H7 (cell line): ENCODE results near the gene KIAA0753. TPM values are rescaled to one million over a fixed set of nuclear protein-coding genes. Genes with fewer than 3 reads are reported as not detected.
"Not testable (repeated sequence)": the region's sequence is repeated elsewhere in the genome, so short reads cannot be mapped to it uniquely, and the experiment has no call there.

Source experiments
- DNase-seq: peaks from one replicate; pipeline ENCODE4 v3.0.0; 2012
- H3K27me3 ChIP-seq: 2 replicates; pipeline ENCODE4 v1.6.0; 2011; ENCODE audit warnings: mild to moderate bottlenecking, low read length; ENCODE audit not compliant: control insufficient read depth, insufficient read depth
- H3K36me3 ChIP-seq: replicated peaks from 2 replicates; pipeline ENCODE4 v1.5.1; 2011; ENCODE audit warnings: low read length; ENCODE audit not compliant: control insufficient read depth, insufficient read depth
- H3K4me3 ChIP-seq: 2 replicates; pipeline ENCODE4 v1.5.1; 2011; ENCODE audit warnings: low read depth, mild to moderate bottlenecking, control low read depth, low read length, moderate library complexity; ENCODE audit not compliant: insufficient read depth
- total RNA-seq: library from RNA; depleted of rRNA; stranded (reverse); fragments of >200 nt; shearing (Covaris generic); gene quantifications from 2 replicates; pipeline ENCODE4 v1.2.3, GENCODE V29; 2014

KIAA0753 gene
- total RNA-seq, 1 experiment from 2014 or later: 13.9 TPM

DNA sequence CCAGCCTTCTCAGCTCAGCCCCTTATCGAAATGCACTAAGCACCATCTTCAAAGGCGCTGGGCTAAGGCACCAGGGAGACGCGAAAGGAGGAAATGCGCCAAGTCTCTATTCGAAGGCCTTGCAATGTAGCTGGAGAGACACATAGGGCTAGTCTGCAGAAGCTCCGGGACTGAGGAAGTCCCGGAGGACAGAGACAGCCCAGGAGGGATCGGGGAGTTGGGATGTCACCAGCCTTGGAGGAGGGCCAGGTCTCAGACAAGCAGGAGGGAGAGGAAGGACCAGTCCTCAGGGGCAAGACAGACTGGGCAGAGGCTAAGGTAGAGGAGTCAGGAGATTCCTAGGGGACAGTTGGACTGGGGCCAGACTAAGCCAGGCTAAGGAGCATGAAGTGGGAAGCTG lies 19.6 kb upstream of the KIAA0753 start:
- H3K27me3 ChIP-seq: peaks cover 31% of the 10 kb centered on the region
- H3K36me3 ChIP-seq: no peaks in the 10 kb centered on the region
- DNase-seq: no peak
- no peak overlapping the region for H3K4me3 ChIP-seq

DNA sequence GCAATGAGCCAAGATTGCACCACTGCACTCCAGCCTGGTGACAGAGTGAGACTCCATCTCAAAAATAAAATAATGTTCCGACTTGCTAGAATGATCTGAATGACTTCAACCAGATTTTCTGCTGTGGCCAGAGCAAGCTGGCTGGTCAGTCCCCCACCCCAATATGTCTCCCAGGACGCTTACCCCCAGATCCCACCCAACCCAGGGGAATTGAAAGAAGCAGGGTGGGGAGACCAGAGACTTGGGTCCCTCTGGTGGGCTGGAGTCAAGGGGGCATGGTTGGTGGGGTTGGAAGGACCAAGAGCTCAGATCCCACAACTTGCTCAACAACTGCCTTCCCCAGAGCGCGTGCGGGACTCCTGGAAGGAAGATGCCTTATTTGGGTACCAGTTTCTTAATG lies 17.9 kb upstream of the KIAA0753 start:
- H3K36me3 ChIP-seq, H3K4me3 ChIP-seq, DNase-seq: not testable (repeated sequence)
- H3K27me3 ChIP-seq: peaks cover 48% of the 10 kb centered on the region

DNA sequence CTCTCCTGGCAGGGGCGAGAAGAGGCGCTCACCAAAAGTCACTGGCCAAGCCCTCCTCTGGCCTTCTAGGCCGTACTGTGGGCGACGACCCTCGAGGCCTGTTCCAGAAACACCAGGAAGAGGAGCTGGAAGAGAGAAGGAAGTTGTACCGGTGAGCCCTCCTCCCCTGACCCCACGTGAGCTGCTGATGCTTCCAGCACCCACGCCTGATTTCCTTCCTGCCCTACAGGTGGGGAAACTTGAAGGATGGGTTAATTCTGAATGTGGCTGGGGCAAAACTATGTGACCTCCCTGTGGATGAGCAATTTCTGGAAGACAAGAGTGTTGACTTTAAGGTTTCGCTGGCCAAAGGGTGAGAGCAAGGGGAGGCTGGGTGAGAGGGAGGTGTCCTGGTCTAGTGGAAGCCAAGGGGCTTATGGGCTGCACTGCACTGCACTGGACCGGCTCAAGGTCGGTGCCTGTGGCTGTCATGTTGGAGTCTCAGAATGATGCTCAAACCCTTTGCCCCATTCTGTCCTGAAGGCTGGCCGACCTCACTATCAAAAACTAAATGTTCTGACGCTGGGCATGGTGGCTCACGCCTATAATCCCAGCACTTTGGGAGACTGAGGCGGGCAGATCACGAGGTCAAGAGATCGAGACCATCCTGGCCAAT lies 17.2 kb upstream of the KIAA0753 start:
- Histone ChIP-seq H3K27me3 (peaks cover 53% of the 10 kb centered on the region), H3K4me3 (peak overlapping the region; percentile 46), H3K36me3 (no peaks in the 10 kb centered on the region)
- DNase-seq: no peak

DNA sequence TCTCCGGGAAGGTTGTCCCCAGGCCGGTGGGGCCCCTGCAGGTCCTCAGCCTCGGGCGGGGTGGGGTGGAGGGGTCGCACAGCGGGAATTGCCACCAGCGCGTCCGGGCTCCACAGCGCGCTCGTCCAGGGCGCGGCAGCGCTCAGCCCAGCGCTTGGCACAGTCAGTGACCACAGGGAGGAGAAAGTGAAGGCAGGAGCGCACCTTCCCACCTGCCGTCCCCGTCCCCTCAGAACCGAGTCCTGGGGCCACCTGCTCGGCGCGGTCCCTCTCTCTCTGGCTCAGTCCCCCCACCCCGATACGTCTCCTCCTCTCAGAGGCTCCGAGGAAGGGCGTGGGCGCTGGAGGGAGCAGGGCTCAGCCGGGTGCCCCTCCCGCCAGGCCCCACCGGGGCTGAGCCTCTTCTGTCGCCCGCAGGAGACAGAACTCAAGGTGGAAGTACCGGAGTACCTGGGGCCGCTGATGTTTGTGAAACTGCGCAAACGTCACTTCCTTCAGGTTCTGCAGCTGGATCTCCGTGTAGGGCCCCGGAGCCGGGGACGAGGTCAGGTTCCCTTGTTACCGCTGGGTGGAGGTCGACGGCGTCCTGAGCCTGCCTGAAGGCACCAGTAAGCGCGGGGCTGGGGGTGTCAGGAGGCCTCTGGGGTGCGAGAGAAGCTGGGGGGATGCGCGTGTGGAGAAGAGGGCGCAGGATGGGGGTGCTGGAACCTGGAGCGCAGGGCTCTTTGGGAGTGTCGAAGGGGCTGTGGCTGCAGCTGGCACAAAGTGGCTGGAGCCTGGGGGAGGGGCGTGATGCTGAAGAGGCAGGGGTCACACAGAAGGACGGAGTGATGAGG lies 16.5 kb upstream of the KIAA0753 start:
- peak overlapping the region; percentile 46 for H3K4me3 ChIP-seq
- H3K36me3 ChIP-seq: not testable (repeated sequence)
- H3K27me3 ChIP-seq: peaks cover 60% of the 10 kb centered on the region
- DNase-seq: peak; percentile 86

DNA sequence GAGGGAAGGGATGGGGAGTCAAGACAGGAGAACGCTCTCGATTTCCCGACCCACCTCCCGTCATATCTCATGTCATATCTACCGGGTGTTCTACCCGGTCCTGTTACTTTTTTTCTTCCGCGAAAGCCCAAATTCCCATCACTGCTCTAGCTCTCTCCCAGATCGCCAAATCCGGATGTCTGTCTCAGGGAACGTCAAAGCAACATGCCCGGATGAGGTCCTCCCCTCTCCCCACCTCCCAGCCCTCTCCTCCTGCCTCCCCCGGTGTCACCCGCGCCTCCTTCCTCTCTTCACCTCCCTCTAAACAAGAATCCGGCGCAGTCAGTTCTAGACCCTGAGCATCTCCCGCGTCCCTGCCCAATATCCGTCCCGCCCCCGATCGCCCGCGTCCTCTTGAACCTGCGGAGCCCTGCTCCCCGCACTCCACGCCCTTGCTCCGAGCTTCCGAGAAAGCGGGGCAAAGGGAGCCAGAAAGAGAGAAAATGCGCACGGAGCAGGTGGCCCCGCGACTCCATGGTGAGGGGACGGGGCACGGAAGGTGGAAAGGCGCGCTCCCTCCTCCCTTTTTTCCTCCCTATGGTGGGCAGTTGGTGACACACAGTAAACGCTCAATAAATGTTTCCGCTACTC lies 15.3 kb upstream of the KIAA0753 start:
- DNase-seq, H3K36me3 ChIP-seq: not testable (repeated sequence)
- Histone ChIP-seq H3K4me3 (peak overlapping the region; percentile 46), H3K27me3 (peaks cover 59% of the 10 kb centered on the region)

DNA sequence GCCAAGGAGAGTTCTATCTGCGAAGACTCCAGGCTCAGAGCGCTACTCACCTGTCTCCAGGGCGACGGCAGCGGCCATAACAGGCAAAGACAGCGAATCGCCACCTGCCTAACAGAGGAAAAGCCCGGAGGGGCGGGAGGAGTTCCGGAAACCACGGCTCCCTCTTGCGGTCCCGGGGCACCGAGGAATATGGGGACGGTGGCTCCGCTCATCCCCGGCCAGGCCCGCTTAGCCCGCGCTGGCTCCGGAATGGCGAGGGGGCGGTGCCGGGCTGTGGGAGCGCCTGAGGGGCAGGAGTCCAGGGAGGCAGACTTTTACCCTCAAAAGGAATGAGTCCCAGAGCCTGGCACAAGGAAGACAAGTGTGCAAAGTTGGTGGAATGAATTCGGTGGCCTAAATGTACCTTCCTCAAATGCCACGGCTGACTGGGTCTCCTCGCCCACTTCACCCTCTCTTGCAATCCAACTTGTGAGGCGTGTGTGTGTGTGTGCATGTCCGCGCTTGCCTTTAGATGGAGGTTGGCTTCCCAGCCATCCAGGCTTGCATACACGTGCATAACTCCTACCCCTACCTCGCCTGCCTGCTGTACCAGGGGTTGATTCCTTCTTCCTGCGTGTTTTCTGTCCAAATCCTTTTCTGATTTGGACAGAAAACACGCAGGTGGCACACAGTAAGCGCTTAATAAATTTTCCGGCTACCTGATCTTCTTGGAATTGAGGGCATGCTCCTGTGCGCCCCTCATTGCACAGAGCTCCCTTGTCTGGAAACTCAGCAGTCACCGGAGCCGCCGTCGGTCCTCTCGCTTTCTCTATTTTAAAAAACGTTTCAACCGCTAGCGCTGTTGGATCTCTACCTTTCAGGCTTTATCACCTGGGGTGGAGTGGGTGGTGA lies 14.6 kb upstream of the KIAA0753 start:
- peaks cover 59% of the 10 kb centered on the region for H3K27me3 ChIP-seq
- H3K4me3 ChIP-seq: peak overlapping the region; percentile 46
- peak; percentile 94 for DNase-seq
- no peaks in the 10 kb centered on the region for H3K36me3 ChIP-seq

DNA sequence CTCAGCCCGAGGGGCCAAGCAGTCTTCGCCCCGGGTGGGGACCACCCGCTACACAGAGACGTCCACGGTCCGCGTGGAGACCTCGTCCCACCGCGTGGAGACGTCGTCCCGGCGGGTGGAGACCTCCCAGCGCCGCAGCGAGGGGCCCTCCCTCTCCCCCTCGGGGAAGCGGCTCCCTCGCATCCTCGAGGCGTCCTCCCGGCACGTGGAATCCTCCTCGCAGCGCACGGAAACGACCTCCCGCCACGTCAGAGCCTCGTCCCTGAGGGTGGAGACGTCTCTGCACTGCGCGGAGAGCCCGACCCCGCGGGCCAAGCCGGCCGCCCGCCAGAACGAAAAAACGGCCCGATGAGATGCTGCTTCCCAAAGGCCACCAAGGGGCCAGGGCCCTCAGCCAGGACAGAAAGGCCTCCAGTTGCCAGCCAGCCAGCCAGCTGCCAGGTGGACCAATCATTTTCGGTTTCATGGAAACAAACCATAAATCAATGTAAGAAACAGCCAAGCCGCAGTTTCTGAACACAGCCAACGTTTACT lies 11.5 kb upstream of the KIAA0753 start:
- Histone ChIP-seq H3K4me3 (peak overlapping the region; percentile 83), H3K36me3 (peaks cover 1% of the 10 kb centered on the region), H3K27me3 (peaks cover 50% of the 10 kb centered on the region)
- peak; percentile 77 for DNase-seq

DNA sequence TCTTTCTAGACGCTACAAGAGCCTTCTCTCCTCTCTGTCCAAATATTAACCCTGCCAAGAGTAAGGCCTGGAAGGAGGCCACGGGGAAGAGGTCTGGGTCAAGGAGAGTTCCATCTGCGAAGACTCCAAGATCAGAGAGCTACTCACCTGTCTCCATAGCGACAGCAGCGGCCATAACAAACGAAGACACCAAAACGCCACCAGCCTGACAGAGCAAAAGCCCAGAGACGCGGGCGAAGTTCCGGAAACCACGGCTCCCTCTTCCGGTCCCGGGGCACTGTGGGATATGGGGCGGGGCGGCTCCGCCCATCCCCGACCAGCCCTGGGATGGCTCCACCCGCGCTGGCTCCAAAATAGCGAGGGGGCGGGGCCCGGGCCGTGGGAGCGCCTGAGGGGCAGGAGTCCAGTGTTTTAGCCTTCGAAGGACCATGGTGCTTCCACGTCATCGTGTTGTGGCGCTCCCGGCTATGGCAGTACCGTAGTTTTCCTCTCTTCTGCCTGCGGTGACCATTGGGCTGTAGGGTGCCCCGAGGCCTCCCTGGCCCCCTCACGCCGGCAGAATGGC lies 10.9 kb upstream of the KIAA0753 start, which contains the start of the genes C17orf100 and MED31:
C17orf100 (plus strand) TSS at position 409 of the 565 bp plus-strand sequence; CDS start at position 561, 152 bp downstream.
MED31 (minus strand) TSS at position 252 of the 565 bp plus-strand sequence; CDS start at position 175, 77 bp downstream.
- Histone ChIP-seq H3K27me3 (peaks cover 44% of the 10 kb centered on the region), H3K4me3 (peak within 1 kb of the TSS; percentile 83), H3K36me3 (peaks cover 1% of the 10 kb centered on the region)
- DNase-seq: peak; percentile 98

DNA sequence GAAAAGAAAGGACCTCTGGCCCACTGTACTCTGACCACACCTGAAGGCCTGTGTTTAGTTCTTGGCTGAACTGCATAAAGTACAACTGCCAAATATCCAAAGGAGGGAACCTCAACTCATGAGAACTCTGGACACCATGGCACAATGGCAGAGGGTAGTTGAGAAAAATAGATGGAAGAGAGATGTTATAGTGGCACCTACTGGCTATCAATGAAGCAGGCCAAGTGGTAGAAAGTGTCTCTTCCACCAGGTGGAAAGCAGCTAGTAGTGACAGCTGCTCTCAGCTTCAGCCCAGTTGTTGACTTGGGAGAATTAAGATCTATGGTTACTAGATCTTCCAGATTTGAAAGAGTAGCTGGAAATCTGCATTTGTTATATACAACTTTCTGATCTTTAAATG lies 7.7 kb upstream of the KIAA0753 start:
- Histone ChIP-seq H3K4me3 (no peak overlapping the region), H3K36me3 (peaks cover 4% of the 10 kb centered on the region), H3K27me3 (peaks cover 15% of the 10 kb centered on the region; the same call in 1 of the 2 replicates)
- DNase-seq: no peak

DNA sequence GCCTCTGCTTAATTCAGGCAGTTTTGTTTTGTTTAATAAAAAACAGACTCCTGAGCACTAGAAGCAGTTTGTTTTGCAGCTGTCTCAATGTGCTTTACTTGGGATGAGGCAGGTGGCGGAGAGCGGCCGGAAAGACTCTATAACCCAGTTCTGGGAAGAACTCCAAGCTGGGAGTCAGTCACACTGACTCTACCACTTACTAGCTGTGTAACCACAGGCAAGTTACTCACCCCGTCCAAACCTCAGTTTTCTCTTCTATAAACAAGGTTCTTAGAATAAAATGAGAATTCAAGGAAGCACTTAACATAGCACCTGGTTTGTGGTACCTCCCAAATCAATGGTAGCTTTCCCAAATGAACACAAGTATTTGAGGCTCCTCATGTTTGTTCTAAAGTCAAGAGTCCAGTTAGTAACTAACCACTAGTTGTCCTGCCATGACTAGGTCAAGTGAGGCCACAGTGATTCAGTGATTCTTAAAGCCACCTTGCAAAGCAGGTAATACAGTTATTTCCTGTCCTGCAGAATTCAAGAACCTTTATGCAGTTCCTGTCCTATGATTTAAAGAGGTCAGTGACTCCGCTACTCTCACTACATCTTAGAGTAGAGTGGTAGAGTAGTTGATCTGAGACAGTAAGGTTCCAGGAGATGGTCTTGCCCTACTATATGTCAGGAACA lies 3.1 kb upstream of the KIAA0753 start:
- H3K4me3 ChIP-seq: no peak overlapping the region
- H3K27me3 ChIP-seq: no peaks in the 10 kb centered on the region
- no peak for DNase-seq
- peaks cover 5% of the 10 kb centered on the region for H3K36me3 ChIP-seq

DNA sequence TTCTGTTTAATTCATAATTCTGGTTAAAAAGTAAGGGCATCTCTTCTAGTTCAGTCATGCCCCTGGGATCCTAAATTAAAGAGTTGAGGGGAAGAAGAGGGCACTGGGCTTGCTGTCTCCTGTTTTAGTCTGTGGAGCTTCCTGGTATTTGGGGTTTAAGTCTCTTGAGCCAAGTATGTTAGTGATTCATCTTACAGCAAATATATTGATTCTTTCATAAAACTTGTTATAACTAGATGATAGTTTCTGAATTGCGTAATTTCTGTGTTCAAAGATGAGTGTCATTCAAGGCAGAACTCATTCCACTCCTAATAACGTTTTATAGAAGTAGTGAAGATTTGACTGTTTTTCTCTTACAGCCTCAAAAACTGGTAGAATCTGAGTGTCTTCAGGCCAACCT lies 2.1 kb upstream of the KIAA0753 start:
- Histone ChIP-seq H3K4me3 (no peak overlapping the region), H3K27me3 (no peaks in the 10 kb centered on the region)

DNA sequence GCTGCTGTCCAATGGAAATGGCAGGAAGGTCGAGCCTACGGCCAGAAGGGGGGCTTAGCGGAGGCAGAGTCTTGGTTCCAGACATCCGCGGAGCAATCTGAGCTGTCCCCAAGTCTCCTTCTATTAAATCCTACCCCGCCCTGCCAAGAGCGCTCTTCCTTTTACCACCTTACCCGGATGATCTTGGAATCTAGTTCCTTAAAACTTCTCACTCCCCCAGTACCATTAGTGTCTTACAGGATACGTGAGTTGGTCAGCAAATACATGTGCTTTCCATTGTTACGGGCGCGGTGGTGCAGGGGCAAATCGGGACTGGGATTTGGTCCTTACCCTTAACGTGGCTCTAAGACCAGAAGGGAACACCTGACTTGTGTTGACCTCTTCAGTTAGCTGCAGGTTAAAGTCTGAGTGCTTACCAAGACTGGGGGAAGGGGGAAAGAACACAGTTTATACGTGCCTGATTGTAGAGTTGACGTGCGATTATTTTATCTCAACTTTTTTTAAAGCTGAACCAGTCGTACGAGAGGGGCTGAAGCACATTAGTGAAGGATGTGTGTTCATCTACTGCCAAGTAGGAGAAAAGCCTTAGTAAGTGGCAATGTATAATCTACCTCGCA lies 844 bp upstream of the KIAA0753 start:
- H3K27me3 ChIP-seq: no peaks in the 10 kb centered on the region
- peaks cover 4% of the 10 kb centered on the region for H3K36me3 ChIP-seq
- peak overlapping the region; percentile 68 for H3K4me3 ChIP-seq
- no peak for DNase-seq

More for the DNA sequence above, 2.1 kb upstream of the KIAA0753 start:
- peaks cover 4% of the 10 kb centered on the region for H3K36me3 ChIP-seq
- no peak for DNase-seq
